Spleen (tissue), 11 donors: ENCODE results near the gene IQGAP2. TPM values are rescaled to one million over a fixed set of nuclear protein-coding genes. Genes with fewer than 3 reads are reported as not detected.

Experiments used
- DNase-seq: peaks from one replicate; pipeline ENCODE4 v3.0.0-alpha.2; 2020
- H3K27ac ChIP-seq, 8 donors: fragments of 200-600 bp; sonication (generic) in 7 of 8; 1 replicate in 4 of 8; 2 replicates in 4 of 8; pipeline versions ENCODE4 v1.5.0 to v1.8.0; 2016 to 2021; ENCODE audit warnings: inconsistent platforms in 4 of 8, mild to moderate bottlenecking in 4 of 8, moderate library complexity in 1 of 8
- H3K27me3 ChIP-seq, 7 donors: fragments of 200-600 bp; sonication (generic) in 6 of 7; replicated peaks in 1 of 7; 1 replicate in 4 of 7; 2 replicates in 3 of 7; pipeline versions ENCODE4 v1.5.0 to v1.8.0; 2016 to 2021; ENCODE audit warnings: inconsistent platforms in 3 of 7, mild to moderate bottlenecking in 1 of 7
- H3K36me3 ChIP-seq, 6 donors: fragments of 200-600 bp; sonication (generic) in 5 of 6; 1 replicate in 4 of 6; 2 replicates in 2 of 6; pipeline versions ENCODE4 v1.5.0 to v1.8.0; 2016 to 2021; ENCODE audit warnings: inconsistent platforms in 2 of 6
- H3K4me1 ChIP-seq, 6 donors: fragments of 200-600 bp; sonication (generic) in 5 of 6; 1 replicate in 3 of 6; 2 replicates in 3 of 6; pipeline versions ENCODE4 v1.5.0 to v1.8.0; 2016 to 2021; ENCODE audit warnings: inconsistent platforms in 3 of 6
- H3K4me3 ChIP-seq, 8 donors: fragments of 200-600 bp; sonication (generic) in 7 of 8; 1 replicate in 4 of 8; 2 replicates in 4 of 8; pipeline versions ENCODE4 v1.5.0 to v1.8.0; 2016 to 2021; ENCODE audit warnings: inconsistent platforms in 4 of 8, mild to moderate bottlenecking in 4 of 8, moderate library complexity in 2 of 8
- H3K9me3 ChIP-seq, 8 donors: fragments of 200-600 bp; sonication (generic) in 7 of 8; 1 replicate in 4 of 8; 2 replicates in 4 of 8; pipeline versions ENCODE4 v1.5.0 to v1.8.0; 2016 to 2021; ENCODE audit warnings: inconsistent platforms in 4 of 8
- CTCF ChIP-seq, 11 experiments: fragments of 200-600 bp in 7 of 11; fragments of 450-650 bp in 4 of 11; sonication (generic) in 4 of 11; IDR thresholded peaks in 8 of 11; conservative IDR thresholded peaks in 3 of 11; 1 replicate in 7 of 11; 2 replicates in 4 of 11; pipeline versions ENCODE4 v1.4.0 to v1.8.0; 2016 to 2021; ENCODE audit warnings: antibody characterized with exemption in 11 of 11, inconsistent platforms in 4 of 11, mild to moderate bottlenecking in 1 of 11
- POLR2A ChIP-seq, 3 donors: fragments of 450-650 bp; IDR thresholded peaks; one replicate each; pipeline ENCODE4 v1.5.1; 2017; ENCODE audit warnings: antibody characterized with exemption in 3 of 3, mild to moderate bottlenecking in 1 of 3
- POLR2AphosphoS5 ChIP-seq, 3 donors: sonication (generic); formaldehyde crosslinking; IDR thresholded peaks; one replicate each; pipeline ENCODE4 v1.5.1; 2017; ENCODE audit warnings: antibody characterized with exemption in 3 of 3
- WGBS, 5 donors: extraction: QIAGEN DNeasy Blood & Tissue Kit in 3 of 5; methylation state at CpG; one replicate each; pipeline versions ENCODE4 v1.1.5 to v1.1.7; 2013 to 2018; 5-methylcytosine and 5-hydroxymethylcytosine counted together
- intact Hi-C: fragments of 100-400 bp; cut with DNase I; formaldehyde crosslinking; loops from one replicate; pipeline ENCODE4 v1.15.0; 2023; ENCODE audit warnings: low total_unique reads
- polyA plus RNA-seq, 3 donors: library from polyadenylated mRNA; stranded (reverse); fragments of 200-250 nt; gene quantifications; one replicate each; pipeline ENCODE4 v1.2.1, GENCODE V29; 2013
- total RNA-seq, 7 donors: library from RNA; depleted of rRNA in 3 of 7; stranded (reverse); fragments of >200 nt in 3 of 7; fragmentation: NEBNext Ultra II Directional in 4 of 7; extraction: Animal tissue kit (Norgen Biotek cat#: 25700) in 4 of 7; gene quantifications; one replicate each; pipeline versions ENCODE4 v1.1.0 to v1.2.1, GENCODE V29; 2016 to 2021
- donor health status: healthy with polysubstance abuse.
- donor health status: DM: no; HTN: no; CAD: no; lungs with moderate emphysema.
- donor health status: DM: no; HTN: no; CAD: no.
- donor health status: Bipolar disorder and iron deficiency.
- donor health status: healthy.
- donor health status: DM: no; HTN: no; CAD: no.
- donor health status: DM: yes; HTN: yes; CAD: no.

The IQGAP2 gene
- total and polyA plus RNA-seq, 10 donors = 9.3 to 83.6 (median 52.8) TPM

DNA sequence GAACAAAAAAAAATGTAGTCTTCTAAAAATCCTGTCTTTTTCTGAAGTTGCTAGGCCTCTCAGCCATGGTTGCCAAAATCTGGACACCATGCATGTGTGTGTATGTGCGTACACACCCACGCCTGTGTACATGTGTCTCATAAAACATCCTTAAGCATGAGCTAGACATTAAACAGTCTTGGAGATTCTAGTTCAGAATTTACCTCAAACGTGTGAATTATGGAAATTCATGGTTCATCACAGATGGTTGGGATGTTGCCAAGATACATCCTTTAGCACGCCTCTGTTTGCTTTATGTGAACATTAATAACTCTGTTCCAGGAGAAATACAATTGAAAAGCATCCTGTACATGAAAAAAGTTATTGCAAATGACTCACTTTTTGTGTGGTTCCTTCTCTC lies 167.1 kb downstream of the IQGAP2 start:
- Histone ChIP-seq H3K9me3 (no peaks in the 10 kb centered on the region), H3K27ac (no peak overlapping the region), H3K4me3 (no peak overlapping the region), H3K36me3 (peaks cover 0 to 16% (median 0%) of the 10 kb centered on the region in 6 donors), H3K27me3 (no peaks in the 10 kb centered on the region), H3K4me1 (peaks cover 0 to 20% (median 9%) of the 10 kb centered on the region in 6 donors)
- TF ChIP-seq POLR2A (IDR thresholded peaks at IDR 0.05) = no peak
- TF ChIP-seq POLR2AphosphoS5 (IDR thresholded peaks at IDR 0.05) = no peak
- no peak for TF ChIP-seq CTCF (IDR thresholded peaks at IDR 0.05 in 8 of 11, conservative IDR thresholded peaks at IDR 0.05 in 3 of 11)
- intact Hi-C loops = no loop called here
- DNase-seq = no peak
- WGBS, 5 donors = 85 to 93% (median 88%) methylated on average over 4 of the region's 4 CpGs

DNA sequence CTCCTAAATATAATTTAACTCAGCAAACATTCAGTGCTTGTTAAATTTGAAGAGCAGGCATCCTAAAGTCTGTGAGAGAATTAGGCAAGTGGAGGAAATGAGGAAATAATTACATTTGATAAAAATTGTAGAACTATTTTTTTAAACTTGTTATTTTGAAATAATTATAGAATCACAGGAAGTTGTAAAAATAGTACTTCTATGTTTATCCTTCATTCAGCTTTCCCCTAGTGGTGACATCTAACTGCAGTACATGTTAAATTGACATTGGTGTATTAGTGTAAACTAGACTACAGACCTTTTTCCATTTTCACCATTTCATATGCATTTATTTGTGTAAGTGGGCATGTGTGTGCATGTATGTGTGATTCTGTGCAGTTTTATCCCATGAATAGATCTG lies 168.5 kb downstream of the IQGAP2 start:
- no peak for DNase-seq
- H3K27me3 ChIP-seq = no peaks in the 10 kb centered on the region
- H3K4me1 ChIP-seq = peaks cover 0 to 18% (median 9%) of the 10 kb centered on the region in 6 donors
- intact Hi-C loops = no loop called here
- peaks cover 0 to 12% (median 0%) of the 10 kb centered on the region in 6 donors for H3K36me3 ChIP-seq
- no peak overlapping the region for H3K4me3 ChIP-seq
- no peaks in the 10 kb centered on the region for H3K9me3 ChIP-seq
- TF ChIP-seq POLR2AphosphoS5 (IDR thresholded peaks at IDR 0.05) = no peak
- peak in 3 of 11 experiments; percentile 20 to 34 (median 24) for TF ChIP-seq CTCF (IDR thresholded peaks at IDR 0.05 in 8 of 11, conservative IDR thresholded peaks at IDR 0.05 in 3 of 11)
- no peak overlapping the region for H3K27ac ChIP-seq

DNA sequence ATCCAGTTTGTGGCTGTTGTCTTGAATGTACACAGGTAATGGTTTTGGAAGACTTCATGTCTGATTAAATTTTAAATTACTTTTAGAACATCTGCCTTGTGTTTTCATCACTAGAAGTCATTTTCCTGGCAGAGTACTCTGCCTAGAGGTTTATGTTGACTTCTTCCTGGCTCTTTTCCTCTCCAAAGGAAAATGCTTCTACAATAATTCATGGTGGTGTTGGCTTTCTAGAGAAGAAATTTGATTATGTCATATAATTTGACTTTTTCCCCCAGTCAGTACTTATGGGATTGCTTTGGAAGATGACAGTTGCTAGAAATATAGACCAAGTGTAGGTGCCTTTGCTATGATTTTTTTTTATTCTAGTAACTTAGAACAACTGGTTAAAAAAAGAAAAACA lies 173.4 kb downstream of the IQGAP2 start:
- TF ChIP-seq CTCF (IDR thresholded peaks at IDR 0.05 in 8 of 11, conservative IDR thresholded peaks at IDR 0.05 in 3 of 11) = no peak
- no peak for TF ChIP-seq POLR2AphosphoS5 (IDR thresholded peaks at IDR 0.05)
- TF ChIP-seq POLR2A (IDR thresholded peaks at IDR 0.05) = no peak
- Histone ChIP-seq H3K27ac (no peak overlapping the region), H3K4me1 (peaks cover 0 to 28% (median 9%) of the 10 kb centered on the region in 6 donors), H3K27me3 (no peaks in the 10 kb centered on the region), H3K4me3 (no peak overlapping the region), H3K36me3 (peaks cover 0 to 15% (median 0%) of the 10 kb centered on the region in 6 donors), H3K9me3 (no peaks in the 10 kb centered on the region)
- intact Hi-C loops = no loop called here
- DNase-seq = no peak

DNA sequence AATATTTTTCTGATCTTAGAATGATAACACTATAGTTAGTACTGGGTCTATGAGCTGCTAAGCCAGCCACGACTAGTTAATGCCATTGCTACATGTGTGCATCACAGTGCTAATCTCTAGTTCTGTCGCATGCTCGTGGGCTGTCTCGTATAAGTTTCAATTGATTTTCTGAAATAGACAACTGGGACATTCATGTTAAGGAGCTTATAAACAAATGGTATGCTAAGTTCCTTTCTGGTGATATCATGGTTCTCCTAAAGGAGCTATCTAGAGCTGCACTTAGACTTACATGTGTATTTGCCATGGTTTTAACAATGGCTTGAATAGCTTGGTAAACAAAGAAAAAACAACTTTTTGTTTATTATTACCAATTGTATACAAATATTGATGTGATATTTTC lies 173.9 kb downstream of the IQGAP2 start:
- H3K9me3 ChIP-seq = no peaks in the 10 kb centered on the region
- H3K27ac ChIP-seq = no peak overlapping the region
- intact Hi-C loops = no loop called here
- no peaks in the 10 kb centered on the region for H3K27me3 ChIP-seq
- H3K4me3 ChIP-seq = no peak overlapping the region
- TF ChIP-seq POLR2AphosphoS5 (IDR thresholded peaks at IDR 0.05) (no peak), CTCF (IDR thresholded peaks at IDR 0.05 in 8 of 11, conservative IDR thresholded peaks at IDR 0.05 in 3 of 11) (no peak), POLR2A (IDR thresholded peaks at IDR 0.05) (no peak)
- peaks cover 0 to 28% (median 9%) of the 10 kb centered on the region in 6 donors for H3K4me1 ChIP-seq
- WGBS, 5 donors = 93 to 96% (median 94%) methylated on average over 4 of the region's 4 CpGs
- H3K36me3 ChIP-seq = peaks cover 0 to 12% (median 0%) of the 10 kb centered on the region in 6 donors
- no peak for DNase-seq
